ENCODE data around the gene GNG2.

GNG2 gene

DNA sequence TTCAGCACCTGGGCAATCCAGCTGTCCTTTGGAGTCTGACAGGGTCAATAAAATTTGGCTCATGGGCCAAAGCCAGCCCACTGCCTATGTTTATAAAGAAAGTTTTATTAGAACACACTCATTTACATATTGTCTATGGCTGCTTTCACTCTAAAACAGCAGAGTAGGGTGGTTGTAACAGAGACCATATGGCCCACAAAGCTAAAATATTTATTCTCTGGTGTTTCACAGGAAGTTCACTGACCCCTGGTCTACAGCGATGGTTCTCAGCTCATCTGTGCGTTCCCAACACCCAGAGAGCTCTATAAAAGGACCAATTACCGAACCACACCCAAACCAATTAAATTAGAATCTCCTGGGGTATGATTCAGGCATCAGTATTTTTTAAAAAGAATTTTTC, 91.2 kb downstream of the GNG2 start:
- TF ChIP-seq SIN3A (IDR thresholded peaks at IDR 0.05; ENCODE audit: borderline replicate concordance, insufficient read depth, low read length) (no peak), TAF1 (IDR thresholded peaks at IDR 0.05; ENCODE audit: borderline replicate concordance, insufficient read depth, low read length) (no peak), FOXP2 (optimal IDR thresholded peaks at IDR 0.05; ENCODE audit: borderline replicate concordance, extremely low read depth, extremely low read length, insufficient read depth) (no peak), POLR2AphosphoS5 (IDR thresholded peaks at IDR 0.05; ENCODE audit: low read depth, low read length) (no peak)
- TF ChIP-seq, protein P1, sequence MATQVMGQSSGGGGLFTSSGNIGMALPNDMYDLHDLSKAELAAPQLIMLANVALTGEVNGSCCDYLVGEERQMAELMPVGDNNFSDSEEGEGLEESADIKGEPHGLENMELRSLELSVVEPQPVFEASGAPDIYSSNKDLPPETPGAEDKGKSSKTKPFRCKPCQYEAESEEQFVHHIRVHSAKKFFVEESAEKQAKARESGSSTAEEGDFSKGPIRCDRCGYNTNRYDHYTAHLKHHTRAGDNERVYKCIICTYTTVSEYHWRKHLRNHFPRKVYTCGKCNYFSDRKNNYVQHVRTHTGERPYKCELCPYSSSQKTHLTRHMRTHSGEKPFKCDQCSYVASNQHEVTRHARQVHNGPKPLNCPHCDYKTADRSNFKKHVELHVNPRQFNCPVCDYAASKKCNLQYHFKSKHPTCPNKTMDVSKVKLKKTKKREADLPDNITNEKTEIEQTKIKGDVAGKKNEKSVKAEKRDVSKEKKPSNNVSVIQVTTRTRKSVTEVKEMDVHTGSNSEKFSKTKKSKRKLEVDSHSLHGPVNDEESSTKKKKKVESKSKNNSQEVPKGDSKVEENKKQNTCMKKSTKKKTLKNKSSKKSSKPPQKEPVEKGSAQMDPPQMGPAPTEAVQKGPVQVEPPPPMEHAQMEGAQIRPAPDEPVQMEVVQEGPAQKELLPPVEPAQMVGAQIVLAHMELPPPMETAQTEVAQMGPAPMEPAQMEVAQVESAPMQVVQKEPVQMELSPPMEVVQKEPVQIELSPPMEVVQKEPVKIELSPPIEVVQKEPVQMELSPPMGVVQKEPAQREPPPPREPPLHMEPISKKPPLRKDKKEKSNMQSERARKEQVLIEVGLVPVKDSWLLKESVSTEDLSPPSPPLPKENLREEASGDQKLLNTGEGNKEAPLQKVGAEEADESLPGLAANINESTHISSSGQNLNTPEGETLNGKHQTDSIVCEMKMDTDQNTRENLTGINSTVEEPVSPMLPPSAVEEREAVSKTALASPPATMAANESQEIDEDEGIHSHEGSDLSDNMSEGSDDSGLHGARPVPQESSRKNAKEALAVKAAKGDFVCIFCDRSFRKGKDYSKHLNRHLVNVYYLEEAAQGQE (IDR thresholded peaks at IDR 0.05; ENCODE audit: insufficient read depth in 1 of 2, low read depth in 2 of 2, low read length in 2 of 2): no peak

DNA sequence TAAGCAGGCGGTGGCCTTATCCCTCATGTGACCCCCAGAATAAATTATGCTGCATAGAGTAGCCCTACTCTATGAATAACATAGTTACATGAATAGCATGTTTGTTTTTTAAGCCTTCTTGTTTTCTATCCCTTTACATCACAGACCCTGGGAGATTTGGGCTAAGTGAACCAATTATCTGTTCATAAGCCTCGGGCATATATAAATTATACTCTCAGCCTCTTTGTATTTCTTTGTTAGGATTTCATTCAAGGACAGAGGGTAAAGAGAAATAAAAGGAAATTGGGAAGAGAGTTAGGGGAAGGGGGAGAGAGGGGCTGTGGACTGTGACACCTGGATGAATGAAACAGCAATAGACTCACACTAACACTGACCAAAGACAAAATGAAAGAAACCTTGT, 93.6 kb downstream of the GNG2 start:
- TF ChIP-seq TAF1 (IDR thresholded peaks at IDR 0.05; ENCODE audit: borderline replicate concordance, insufficient read depth, low read length) (no peak), POLR2AphosphoS5 (IDR thresholded peaks at IDR 0.05; ENCODE audit: low read depth, low read length) (no peak), FOXP2 (optimal IDR thresholded peaks at IDR 0.05; ENCODE audit: borderline replicate concordance, extremely low read depth, extremely low read length, insufficient read depth) (no peak), SIN3A (IDR thresholded peaks at IDR 0.05; ENCODE audit: borderline replicate concordance, insufficient read depth, low read length) (no peak)

DNA sequence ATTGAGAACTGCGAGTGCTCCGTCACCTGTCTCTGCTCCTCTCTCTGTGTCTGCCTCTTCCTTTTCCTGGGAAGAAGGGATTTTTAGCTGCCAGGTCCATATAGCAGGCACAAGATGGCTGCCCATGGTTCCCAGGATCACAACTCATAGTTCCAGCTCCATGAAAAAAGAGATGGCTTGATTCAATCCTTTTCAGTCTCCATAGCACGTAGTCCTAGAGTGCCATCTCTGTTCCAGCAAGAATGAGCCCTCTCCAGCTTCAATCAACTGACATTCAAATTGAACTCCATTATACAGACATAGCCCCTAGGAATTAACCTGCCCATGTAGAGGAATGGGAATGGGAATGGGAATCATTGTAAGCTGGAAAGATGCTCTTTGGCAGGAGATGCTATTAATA, 94.2 kb downstream of the GNG2 start:
- TF ChIP-seq POLR2AphosphoS5 (IDR thresholded peaks at IDR 0.05; ENCODE audit: low read depth, low read length) (no peak), TAF1 (IDR thresholded peaks at IDR 0.05; ENCODE audit: borderline replicate concordance, insufficient read depth, low read length) (no peak), SIN3A (IDR thresholded peaks at IDR 0.05; ENCODE audit: borderline replicate concordance, insufficient read depth, low read length) (no peak)

- TF ChIP-seq SIN3A (IDR thresholded peaks at IDR 0.05; ENCODE audit: borderline replicate concordance, insufficient read depth, low read length): no peak
- TF ChIP-seq TAF1 (IDR thresholded peaks at IDR 0.05; ENCODE audit: borderline replicate concordance, insufficient read depth, low read length): no peak
- TF ChIP-seq FOXP2 (optimal IDR thresholded peaks at IDR 0.05; ENCODE audit: borderline replicate concordance, extremely low read depth, extremely low read length, insufficient read depth): no peak
- TF ChIP-seq, protein P1 (IDR thresholded peaks at IDR 0.05; ENCODE audit: insufficient read depth in 1 of 2, low read depth in 2 of 2, low read length in 2 of 2): no peak
- no peak for TF ChIP-seq POLR2AphosphoS5 (IDR thresholded peaks at IDR 0.05; ENCODE audit: low read depth, low read length)
These were observed 97.5 kb downstream of the GNG2 start for GRCh38 chr14:51957950-51958349.

DNA sequence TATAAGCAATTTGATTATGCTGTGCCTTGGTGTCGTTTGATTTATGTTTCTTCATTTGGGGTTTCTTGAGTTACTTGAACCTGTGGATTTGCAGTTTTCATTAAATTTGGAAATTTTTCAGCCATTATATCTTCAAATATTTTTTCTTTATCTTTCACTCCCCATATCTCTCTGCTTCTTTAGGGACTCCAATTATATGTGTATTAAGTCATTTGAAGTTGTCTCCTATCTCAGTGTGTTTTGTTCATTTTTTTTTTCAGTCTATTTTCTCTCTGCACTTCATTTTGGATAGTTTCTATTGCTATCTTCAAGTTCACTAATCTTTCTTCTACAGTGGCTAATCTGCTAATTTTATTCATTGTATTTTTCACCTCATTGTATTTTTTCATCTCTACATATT, 99.5 kb downstream of the GNG2 start:
- TF ChIP-seq SIN3A (IDR thresholded peaks at IDR 0.05; ENCODE audit: borderline replicate concordance, insufficient read depth, low read length): no peak
- TF ChIP-seq, protein P1 (IDR thresholded peaks at IDR 0.05; ENCODE audit: insufficient read depth in 1 of 2, low read depth in 2 of 2, low read length in 2 of 2): no peak

DNA sequence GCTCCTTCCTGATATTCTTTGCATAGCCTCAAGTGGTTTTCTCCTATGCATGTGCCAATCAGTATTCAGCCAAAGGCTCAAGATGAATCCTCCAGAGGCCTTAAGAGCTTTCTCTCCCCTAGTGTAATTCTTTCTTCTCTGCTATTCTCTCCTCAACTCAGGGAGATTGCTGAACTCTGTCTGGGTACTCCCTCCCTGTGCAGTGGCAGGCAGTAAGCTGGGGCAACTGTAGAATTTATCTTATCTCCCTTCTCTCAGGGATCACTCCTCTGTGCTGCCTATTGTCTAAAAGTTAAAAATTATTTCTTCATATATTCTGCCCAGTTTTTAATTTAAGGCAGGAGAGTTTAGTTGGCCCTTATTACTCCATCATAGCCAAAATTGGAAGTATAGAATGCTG, 100.5 kb downstream of the GNG2 start:
- no peak for TF ChIP-seq POLR2AphosphoS5 (IDR thresholded peaks at IDR 0.05; ENCODE audit: low read depth, low read length)
- no peak for TF ChIP-seq SIN3A (IDR thresholded peaks at IDR 0.05; ENCODE audit: borderline replicate concordance, insufficient read depth, low read length)
- no peak for TF ChIP-seq TAF1 (IDR thresholded peaks at IDR 0.05; ENCODE audit: borderline replicate concordance, insufficient read depth, low read length)
- TF ChIP-seq, protein P1 (IDR thresholded peaks at IDR 0.05; ENCODE audit: insufficient read depth in 1 of 2, low read depth in 2 of 2, low read length in 2 of 2): no peak
- no peak for TF ChIP-seq FOXP2 (optimal IDR thresholded peaks at IDR 0.05; ENCODE audit: borderline replicate concordance, extremely low read depth, extremely low read length, insufficient read depth)
